K562 (cell line): Measurements from ENCODE around the gene THAP8. TPM values are rescaled to one million over a fixed set of nuclear protein-coding genes. Genes with fewer than 3 reads are reported as not detected.

ENCODE experiments used
- ARID1B ChIP-seq: fragments of 450-650 bp; IDR thresholded peaks from 2 replicates; pipeline ENCODE4 v1.6.1; 2016; ENCODE audit warnings: antibody characterized with exemption, mild to moderate bottlenecking, inconsistent platforms
- CAMTA2 ChIP-seq: fragments of 250-450 bp; sonication (Bioruptor Pico); conservative IDR thresholded peaks from 2 replicates; pipeline ENCODE4 v1.5.1; 2022
- ETV6 ChIP-seq, 3 experiments: fragments of 150-350 bp in 1 of 3; sonication (generic) in 1 of 3; formaldehyde crosslinking in 1 of 3; IDR thresholded peaks; 2 replicates each; pipeline versions ENCODE4 v1.6.1 to v1.8.0; 2014 to 2022; ENCODE audit warnings: borderline replicate concordance in 2 of 3, low read depth in 2 of 3, antibody characterized with exemption in 1 of 3, low read length in 1 of 3, mild to moderate bottlenecking in 1 of 3, missing genetic modification reagents in 1 of 3
- GMEB1 ChIP-seq: fragments of 250-450 bp; sonication (Bioruptor Pico); IDR thresholded peaks from 2 replicates; pipeline ENCODE4 v1.4.0; 2020; ENCODE audit warnings: mild to moderate bottlenecking
- HNRNPK ChIP-seq: fragments of 200-400 bp; formaldehyde crosslinking; IDR thresholded peaks from one replicate; pipeline ENCODE4 v1.6.1; 2018; ENCODE audit warnings: mild to moderate bottlenecking, low read depth, low read length; ENCODE audit not compliant: poor library complexity, severe bottlenecking
- RBBP5 ChIP-seq: fragments of 200-600 bp; sonication (generic); IDR thresholded peaks from 2 replicates; pipeline ENCODE4 v1.6.1; 2012; ENCODE audit warnings: borderline replicate concordance, mild to moderate bottlenecking, low read length, control low read depth, inconsistent platforms; ENCODE audit not compliant: insufficient read depth, poor library complexity, severe bottlenecking
- RBM14 ChIP-seq: fragments of 200-400 bp; formaldehyde crosslinking; IDR thresholded peaks from 2 replicates; pipeline ENCODE4 v1.6.1; 2018; ENCODE audit warnings: low read depth, mild to moderate bottlenecking, low read length, moderate library complexity, borderline replicate concordance; ENCODE audit not compliant: insufficient read depth
- SMARCB1 ChIP-seq: IDR thresholded peaks from 2 replicates; pipeline ENCODE4 v1.6.1; 2011; ENCODE audit warnings: improper control_type of control experiment, low read depth; ENCODE audit not compliant: insufficient read length
- U2AF1 ChIP-seq: fragments of 200-400 bp; formaldehyde crosslinking; optimal IDR thresholded peaks from 2 replicates; pipeline ENCODE3; 2017; ENCODE audit warnings: mild to moderate bottlenecking, low read depth, low read length, moderate library complexity
- ZEB2 ChIP-seq: fragments of 450-650 bp; IDR thresholded peaks from 2 replicates; pipeline ENCODE4 v1.6.1; 2016
- ZNF239 ChIP-seq: fragments of 250-450 bp; sonication (Bioruptor Pico); IDR thresholded peaks from 2 replicates; pipeline ENCODE4 v1.4.0; 2020; ENCODE audit warnings: mild to moderate bottlenecking
- ZNF717 ChIP-seq: fragments of 250-450 bp; sonication (Bioruptor Pico); IDR thresholded peaks from 2 replicates; pipeline ENCODE4 v1.5.0; 2021
- polyA plus RNA-seq, 8 experiments: library from polyadenylated mRNA; depleted of rRNA in 4 of 8; stranded (reverse) in 5 of 8; unstranded in 3 of 8; fragments of >200 nt; fragmentation: Nextera tagmentation in 2 of 8; fragmentation: Illumina TruSeq in 1 of 8; extraction: Ambion mirVana in 2 of 8; extraction: Trizol in 1 of 8; gene quantifications; 2 replicates each; pipeline versions ENCODE4 v1.2.1 to v1.2.3, GENCODE V29; 2011 to 2014; ENCODE audit warnings: inconsistent platforms in 1 of 8, missing spikeins in 1 of 8
- total RNA-seq, 7 experiments: library from RNA; depleted of rRNA in 6 of 7; stranded (reverse); fragments of >200 nt in 6 of 7; fragmentation: Illumina TruSeq in 2 of 7; extraction: Trizol in 2 of 7; gene quantifications; 2 replicates each; pipeline versions ENCODE4 v1.2.1 to v1.2.3, GENCODE V29; 2011 to 2021; ENCODE audit warnings: low replicate concordance in 1 of 7
- TF ChIP-seq, protein P1 (sequence below): fragments of 450-650 bp; IDR thresholded peaks from 2 replicates; pipeline ENCODE4 v1.6.1; 2016; ENCODE audit warnings: mild to moderate bottlenecking, moderate library complexity

Gene THAP8
- total and polyA plus RNA-seq, 9 of the 15 experiments (the other 6 are each of a cell fraction or from before 2014, with no cell fraction given): 0.11 to 2.0 (median 0.94) TPM

- TF ChIP-seq, protein P1, sequence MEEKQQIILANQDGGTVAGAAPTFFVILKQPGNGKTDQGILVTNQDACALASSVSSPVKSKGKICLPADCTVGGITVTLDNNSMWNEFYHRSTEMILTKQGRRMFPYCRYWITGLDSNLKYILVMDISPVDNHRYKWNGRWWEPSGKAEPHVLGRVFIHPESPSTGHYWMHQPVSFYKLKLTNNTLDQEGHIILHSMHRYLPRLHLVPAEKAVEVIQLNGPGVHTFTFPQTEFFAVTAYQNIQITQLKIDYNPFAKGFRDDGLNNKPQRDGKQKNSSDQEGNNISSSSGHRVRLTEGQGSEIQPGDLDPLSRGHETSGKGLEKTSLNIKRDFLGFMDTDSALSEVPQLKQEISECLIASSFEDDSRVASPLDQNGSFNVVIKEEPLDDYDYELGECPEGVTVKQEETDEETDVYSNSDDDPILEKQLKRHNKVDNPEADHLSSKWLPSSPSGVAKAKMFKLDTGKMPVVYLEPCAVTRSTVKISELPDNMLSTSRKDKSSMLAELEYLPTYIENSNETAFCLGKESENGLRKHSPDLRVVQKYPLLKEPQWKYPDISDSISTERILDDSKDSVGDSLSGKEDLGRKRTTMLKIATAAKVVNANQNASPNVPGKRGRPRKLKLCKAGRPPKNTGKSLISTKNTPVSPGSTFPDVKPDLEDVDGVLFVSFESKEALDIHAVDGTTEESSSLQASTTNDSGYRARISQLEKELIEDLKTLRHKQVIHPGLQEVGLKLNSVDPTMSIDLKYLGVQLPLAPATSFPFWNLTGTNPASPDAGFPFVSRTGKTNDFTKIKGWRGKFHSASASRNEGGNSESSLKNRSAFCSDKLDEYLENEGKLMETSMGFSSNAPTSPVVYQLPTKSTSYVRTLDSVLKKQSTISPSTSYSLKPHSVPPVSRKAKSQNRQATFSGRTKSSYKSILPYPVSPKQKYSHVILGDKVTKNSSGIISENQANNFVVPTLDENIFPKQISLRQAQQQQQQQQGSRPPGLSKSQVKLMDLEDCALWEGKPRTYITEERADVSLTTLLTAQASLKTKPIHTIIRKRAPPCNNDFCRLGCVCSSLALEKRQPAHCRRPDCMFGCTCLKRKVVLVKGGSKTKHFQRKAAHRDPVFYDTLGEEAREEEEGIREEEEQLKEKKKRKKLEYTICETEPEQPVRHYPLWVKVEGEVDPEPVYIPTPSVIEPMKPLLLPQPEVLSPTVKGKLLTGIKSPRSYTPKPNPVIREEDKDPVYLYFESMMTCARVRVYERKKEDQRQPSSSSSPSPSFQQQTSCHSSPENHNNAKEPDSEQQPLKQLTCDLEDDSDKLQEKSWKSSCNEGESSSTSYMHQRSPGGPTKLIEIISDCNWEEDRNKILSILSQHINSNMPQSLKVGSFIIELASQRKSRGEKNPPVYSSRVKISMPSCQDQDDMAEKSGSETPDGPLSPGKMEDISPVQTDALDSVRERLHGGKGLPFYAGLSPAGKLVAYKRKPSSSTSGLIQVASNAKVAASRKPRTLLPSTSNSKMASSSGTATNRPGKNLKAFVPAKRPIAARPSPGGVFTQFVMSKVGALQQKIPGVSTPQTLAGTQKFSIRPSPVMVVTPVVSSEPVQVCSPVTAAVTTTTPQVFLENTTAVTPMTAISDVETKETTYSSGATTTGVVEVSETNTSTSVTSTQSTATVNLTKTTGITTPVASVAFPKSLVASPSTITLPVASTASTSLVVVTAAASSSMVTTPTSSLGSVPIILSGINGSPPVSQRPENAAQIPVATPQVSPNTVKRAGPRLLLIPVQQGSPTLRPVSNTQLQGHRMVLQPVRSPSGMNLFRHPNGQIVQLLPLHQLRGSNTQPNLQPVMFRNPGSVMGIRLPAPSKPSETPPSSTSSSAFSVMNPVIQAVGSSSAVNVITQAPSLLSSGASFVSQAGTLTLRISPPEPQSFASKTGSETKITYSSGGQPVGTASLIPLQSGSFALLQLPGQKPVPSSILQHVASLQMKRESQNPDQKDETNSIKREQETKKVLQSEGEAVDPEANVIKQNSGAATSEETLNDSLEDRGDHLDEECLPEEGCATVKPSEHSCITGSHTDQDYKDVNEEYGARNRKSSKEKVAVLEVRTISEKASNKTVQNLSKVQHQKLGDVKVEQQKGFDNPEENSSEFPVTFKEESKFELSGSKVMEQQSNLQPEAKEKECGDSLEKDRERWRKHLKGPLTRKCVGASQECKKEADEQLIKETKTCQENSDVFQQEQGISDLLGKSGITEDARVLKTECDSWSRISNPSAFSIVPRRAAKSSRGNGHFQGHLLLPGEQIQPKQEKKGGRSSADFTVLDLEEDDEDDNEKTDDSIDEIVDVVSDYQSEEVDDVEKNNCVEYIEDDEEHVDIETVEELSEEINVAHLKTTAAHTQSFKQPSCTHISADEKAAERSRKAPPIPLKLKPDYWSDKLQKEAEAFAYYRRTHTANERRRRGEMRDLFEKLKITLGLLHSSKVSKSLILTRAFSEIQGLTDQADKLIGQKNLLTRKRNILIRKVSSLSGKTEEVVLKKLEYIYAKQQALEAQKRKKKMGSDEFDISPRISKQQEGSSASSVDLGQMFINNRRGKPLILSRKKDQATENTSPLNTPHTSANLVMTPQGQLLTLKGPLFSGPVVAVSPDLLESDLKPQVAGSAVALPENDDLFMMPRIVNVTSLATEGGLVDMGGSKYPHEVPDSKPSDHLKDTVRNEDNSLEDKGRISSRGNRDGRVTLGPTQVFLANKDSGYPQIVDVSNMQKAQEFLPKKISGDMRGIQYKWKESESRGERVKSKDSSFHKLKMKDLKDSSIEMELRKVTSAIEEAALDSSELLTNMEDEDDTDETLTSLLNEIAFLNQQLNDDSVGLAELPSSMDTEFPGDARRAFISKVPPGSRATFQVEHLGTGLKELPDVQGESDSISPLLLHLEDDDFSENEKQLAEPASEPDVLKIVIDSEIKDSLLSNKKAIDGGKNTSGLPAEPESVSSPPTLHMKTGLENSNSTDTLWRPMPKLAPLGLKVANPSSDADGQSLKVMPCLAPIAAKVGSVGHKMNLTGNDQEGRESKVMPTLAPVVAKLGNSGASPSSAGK: peak; percentile 82
- TF ChIP-seq ZNF239 (CRISPR knock-in tag): no peak
- TF ChIP-seq ZNF717 (CRISPR knock-in tag): no peak
- no peak for TF ChIP-seq HNRNPK
- no peak for TF ChIP-seq ETV6 (IDR thresholded peaks at IDR 0.05; ENCODE audit: borderline replicate concordance in 1 of 2, low read depth in 2 of 2, low read length in 1 of 2)
- no peak for TF ChIP-seq ETV6 (CRISPR knock-in tag; IDR thresholded peaks at IDR 0.05; ENCODE audit: borderline replicate concordance)
- peak; percentile 57 for TF ChIP-seq GMEB1
- TF ChIP-seq RBBP5: peak; percentile 80
- TF ChIP-seq U2AF1: peak; percentile 63
- TF ChIP-seq RBM14: 0 out of 2 replicates have a peak, but pooled peaks have one; percentile 84
- no peak for TF ChIP-seq CAMTA2 (CRISPR knock-in tag)
- TF ChIP-seq ZEB2: 0 out of 2 replicates have a peak, but pooled peaks have one; percentile 14
- no peak for TF ChIP-seq SMARCB1
- no peak for TF ChIP-seq ARID1B
These were observed 58.8 kb downstream of the THAP8 start, which contains the start of gene SDHAF1 (continued) for GRCh38 chr19:35995048-35995993.
